DOHH2 (cell line): ENCODE data around the gene SYDE1.
A peak's percentile ranks its signal among the peaks of the same experiment; 100 is the strongest.

ENCODE experiments used
- H3F3A ChIP-seq: fragments of 200-600 bp; sonication (generic), shearing (Covaris generic); 2 replicates; pipeline ENCODE4 v1.6.0; 2016; ENCODE audit warnings: antibody characterized with exemption, mild to moderate bottlenecking; ENCODE audit not compliant: control insufficient read depth, insufficient read depth
- H3K27ac ChIP-seq: fragments of 200-600 bp; sonication (generic); 2 replicates; pipeline ENCODE4 v1.5.1; 2014; ENCODE audit warnings: low read depth, mild to moderate bottlenecking, low read length, moderate library complexity
- H3K27me3 ChIP-seq: fragments of 200-600 bp; sonication (generic); 2 replicates; pipeline ENCODE4 v1.6.1; 2014; ENCODE audit warnings: mild to moderate bottlenecking, low read length, mixed read lengths; ENCODE audit not compliant: control insufficient read depth
- H3K36me3 ChIP-seq: fragments of 200-600 bp; sonication (generic); 2 replicates; pipeline ENCODE4 v1.6.1; 2014; ENCODE audit warnings: mild to moderate bottlenecking, low read length, moderate library complexity, mixed read lengths; ENCODE audit not compliant: control insufficient read depth
- H3K4me1 ChIP-seq: fragments of 200-600 bp; sonication (generic); 2 replicates; pipeline ENCODE4 v1.6.1; 2014; ENCODE audit warnings: mild to moderate bottlenecking, low read length, mixed read lengths; ENCODE audit not compliant: control insufficient read depth
- H3K4me2 ChIP-seq: fragments of 200-600 bp; sonication (generic); 2 replicates; pipeline ENCODE4 v1.6.0; 2014; ENCODE audit warnings: mild to moderate bottlenecking, low read length, moderate library complexity
- H3K4me3 ChIP-seq: fragments of 200-600 bp; sonication (generic); 2 replicates; pipeline ENCODE4 v1.5.1; 2014; ENCODE audit warnings: mild to moderate bottlenecking, low read length, mixed read lengths
- H3K79me2 ChIP-seq: fragments of 200-600 bp; sonication (generic); 2 replicates; pipeline ENCODE4 v1.6.1; 2014; ENCODE audit warnings: mild to moderate bottlenecking, low read length, mixed read lengths; ENCODE audit not compliant: control insufficient read depth
- H3K9me2 ChIP-seq: fragments of 200-600 bp; sonication (generic); replicated peaks from 2 replicates; pipeline ENCODE4 v1.6.1; 2014; ENCODE audit warnings: mild to moderate bottlenecking, low read length, mixed read lengths; ENCODE audit not compliant: control insufficient read depth
- H3K9me3 ChIP-seq: fragments of 200-600 bp; sonication (generic); 2 replicates; pipeline ENCODE4 v1.6.1; 2014; ENCODE audit warnings: antibody characterized with exemption, low read length, mixed read lengths; ENCODE audit not compliant: control insufficient read depth, insufficient read depth
- H4K20me1 ChIP-seq: fragments of 200-600 bp; sonication (generic); 2 replicates; pipeline ENCODE4 v1.6.0; 2014; ENCODE audit warnings: low read depth, mild to moderate bottlenecking, antibody characterized with exemption, low read length, moderate library complexity; ENCODE audit not compliant: control insufficient read depth, insufficient read depth
- EZH2phosphoT487 ChIP-seq: fragments of 200-600 bp; sonication (generic); IDR thresholded peaks from 2 replicates; pipeline ENCODE4 v1.6.1; 2017; ENCODE audit warnings: borderline replicate concordance, mild to moderate bottlenecking, antibody characterized with exemption, low read length, moderate library complexity, mixed read lengths
- TF ChIP-seq, protein P1 (sequence below): fragments of 200-600 bp; sonication (generic); IDR thresholded peaks from one replicate; pipeline ENCODE4 v1.5.1; 2014; ENCODE audit warnings: antibody characterized with exemption, mild to moderate bottlenecking, low read depth, low read length; ENCODE audit not compliant: poor library complexity, severe bottlenecking

The SYDE1 gene

DNA sequence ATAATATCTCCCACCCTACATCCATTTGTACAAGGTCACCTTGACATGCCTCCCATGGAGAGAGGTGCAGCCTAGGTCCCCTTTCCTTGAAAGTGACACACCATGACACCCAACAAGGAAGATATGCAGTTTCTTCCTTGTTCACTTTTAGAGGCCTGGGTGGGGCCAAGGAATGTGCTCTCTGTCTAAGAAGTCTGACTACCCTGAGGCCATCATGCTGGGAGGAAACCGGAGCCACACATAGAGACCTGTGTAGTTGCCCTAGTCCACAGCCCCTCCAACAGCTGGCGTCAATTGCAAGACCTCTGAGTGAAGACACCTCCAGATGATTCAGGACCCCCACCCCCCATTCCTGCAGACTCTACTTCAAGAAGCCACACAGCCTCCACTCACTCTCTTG lies 11.0 kb downstream of the SYDE1 start:
- Histone ChIP-seq H3K27ac (no peak overlapping the region), H3K79me2 (peaks cover 2% of the 10 kb centered on the region), H3K27me3 (no peaks in the 10 kb centered on the region), H3K4me2 (no peak overlapping the region), H3K9me2 (no peaks in the 10 kb centered on the region), H3K4me1 (no peaks in the 10 kb centered on the region), H3K36me3 (peaks cover 68% of the 10 kb centered on the region), H3K9me3 (no peaks in the 10 kb centered on the region; the same call in 1 of the 2 replicates), H3F3A (no peaks in the 10 kb centered on the region), H3K4me3 (no peak overlapping the region), H4K20me1 (no peaks in the 10 kb centered on the region)
- TF ChIP-seq, protein P1, sequence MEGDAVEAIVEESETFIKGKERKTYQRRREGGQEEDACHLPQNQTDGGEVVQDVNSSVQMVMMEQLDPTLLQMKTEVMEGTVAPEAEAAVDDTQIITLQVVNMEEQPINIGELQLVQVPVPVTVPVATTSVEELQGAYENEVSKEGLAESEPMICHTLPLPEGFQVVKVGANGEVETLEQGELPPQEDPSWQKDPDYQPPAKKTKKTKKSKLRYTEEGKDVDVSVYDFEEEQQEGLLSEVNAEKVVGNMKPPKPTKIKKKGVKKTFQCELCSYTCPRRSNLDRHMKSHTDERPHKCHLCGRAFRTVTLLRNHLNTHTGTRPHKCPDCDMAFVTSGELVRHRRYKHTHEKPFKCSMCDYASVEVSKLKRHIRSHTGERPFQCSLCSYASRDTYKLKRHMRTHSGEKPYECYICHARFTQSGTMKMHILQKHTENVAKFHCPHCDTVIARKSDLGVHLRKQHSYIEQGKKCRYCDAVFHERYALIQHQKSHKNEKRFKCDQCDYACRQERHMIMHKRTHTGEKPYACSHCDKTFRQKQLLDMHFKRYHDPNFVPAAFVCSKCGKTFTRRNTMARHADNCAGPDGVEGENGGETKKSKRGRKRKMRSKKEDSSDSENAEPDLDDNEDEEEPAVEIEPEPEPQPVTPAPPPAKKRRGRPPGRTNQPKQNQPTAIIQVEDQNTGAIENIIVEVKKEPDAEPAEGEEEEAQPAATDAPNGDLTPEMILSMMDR = no peak
- no peak for TF ChIP-seq EZH2phosphoT487

- H3K36me3 ChIP-seq = peaks cover 70% of the 10 kb centered on the region
- peaks cover 9% of the 10 kb centered on the region for H3K79me2 ChIP-seq
- H3K9me3 ChIP-seq = no peaks in the 10 kb centered on the region; the same call in 1 of the 2 replicates
- H3K4me3 ChIP-seq = no peak overlapping the region
- TF ChIP-seq, protein P1 = no peak
- TF ChIP-seq EZH2phosphoT487 = no peak
- no peaks in the 10 kb centered on the region for H4K20me1 ChIP-seq
- no peaks in the 10 kb centered on the region for H3K27me3 ChIP-seq
- H3K4me1 ChIP-seq = peaks cover 4% of the 10 kb centered on the region
- H3K27ac ChIP-seq = no peak overlapping the region
- no peaks in the 10 kb centered on the region for H3F3A ChIP-seq
- no peak overlapping the region for H3K4me2 ChIP-seq
- H3K9me2 ChIP-seq = no peaks in the 10 kb centered on the region
These were observed 11.7 kb downstream of the SYDE1 start for GRCh38 chr19:15118789-15119494.

DNA sequence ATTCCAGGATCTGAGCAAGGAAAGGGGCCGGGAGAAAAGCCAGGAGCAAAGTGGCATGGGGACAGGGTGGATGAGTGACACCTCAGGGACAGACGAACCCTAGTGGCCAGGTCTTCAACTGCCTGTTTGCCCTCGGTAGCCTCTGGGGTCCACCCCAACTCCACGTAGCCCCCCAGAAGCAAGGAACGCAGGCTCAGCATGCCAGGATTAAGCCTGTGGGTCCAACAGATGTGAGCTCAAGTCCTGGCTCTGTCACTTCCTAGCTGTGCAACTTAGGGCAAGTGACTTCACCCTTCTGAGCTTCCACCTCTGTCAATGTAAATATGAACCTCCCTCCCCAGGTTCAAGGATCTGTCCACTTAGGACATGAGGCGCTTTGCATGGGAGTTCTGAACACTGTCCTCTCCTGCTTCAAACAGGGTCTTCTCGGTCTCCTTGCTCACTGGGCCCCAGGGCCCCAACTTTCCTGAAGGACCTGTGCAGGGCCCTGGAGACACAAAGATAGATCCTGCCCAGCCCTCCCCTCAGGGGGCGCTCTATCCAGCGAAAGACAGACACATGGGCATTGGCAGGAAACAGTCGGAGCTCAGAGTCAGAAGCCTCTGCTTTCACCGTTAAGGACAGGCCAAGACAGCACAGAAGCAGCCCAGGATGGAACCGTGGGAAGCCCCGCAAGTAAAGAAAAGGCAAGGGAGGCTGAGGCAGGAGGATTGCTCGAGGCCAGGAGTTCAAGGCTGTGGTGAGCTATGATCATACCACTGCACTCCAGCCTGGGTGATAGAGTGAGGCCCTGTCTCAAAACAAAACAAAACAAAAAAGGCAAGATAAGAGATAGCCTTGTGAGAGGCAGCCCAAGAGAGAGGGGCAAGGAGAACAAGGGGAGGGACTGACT lies 13.2 kb downstream of the SYDE1 start:
- Histone ChIP-seq H3F3A (no peaks in the 10 kb centered on the region), H3K9me2 (no peaks in the 10 kb centered on the region), H4K20me1 (no peaks in the 10 kb centered on the region), H3K4me2 (no peak overlapping the region), H3K4me1 (peaks cover 11% of the 10 kb centered on the region), H3K27me3 (no peaks in the 10 kb centered on the region), H3K36me3 (peaks cover 63% of the 10 kb centered on the region), H3K27ac (no peak overlapping the region), H3K9me3 (no peaks in the 10 kb centered on the region; the same call in 1 of the 2 replicates), H3K4me3 (no peak overlapping the region), H3K79me2 (peaks cover 20% of the 10 kb centered on the region)
- no peak for TF ChIP-seq EZH2phosphoT487
- TF ChIP-seq, protein P1 = peak; percentile 34
